ENCODE data around the gene MTTP.

GRCh38 chr4:99649778-99650177 is 75.2 kb downstream of the MTTP start:
- no peak for TF ChIP-seq EZH2 (IDR thresholded peaks at IDR 0.05; ENCODE audit: borderline replicate concordance, low read length)
- TF ChIP-seq, protein P1, sequence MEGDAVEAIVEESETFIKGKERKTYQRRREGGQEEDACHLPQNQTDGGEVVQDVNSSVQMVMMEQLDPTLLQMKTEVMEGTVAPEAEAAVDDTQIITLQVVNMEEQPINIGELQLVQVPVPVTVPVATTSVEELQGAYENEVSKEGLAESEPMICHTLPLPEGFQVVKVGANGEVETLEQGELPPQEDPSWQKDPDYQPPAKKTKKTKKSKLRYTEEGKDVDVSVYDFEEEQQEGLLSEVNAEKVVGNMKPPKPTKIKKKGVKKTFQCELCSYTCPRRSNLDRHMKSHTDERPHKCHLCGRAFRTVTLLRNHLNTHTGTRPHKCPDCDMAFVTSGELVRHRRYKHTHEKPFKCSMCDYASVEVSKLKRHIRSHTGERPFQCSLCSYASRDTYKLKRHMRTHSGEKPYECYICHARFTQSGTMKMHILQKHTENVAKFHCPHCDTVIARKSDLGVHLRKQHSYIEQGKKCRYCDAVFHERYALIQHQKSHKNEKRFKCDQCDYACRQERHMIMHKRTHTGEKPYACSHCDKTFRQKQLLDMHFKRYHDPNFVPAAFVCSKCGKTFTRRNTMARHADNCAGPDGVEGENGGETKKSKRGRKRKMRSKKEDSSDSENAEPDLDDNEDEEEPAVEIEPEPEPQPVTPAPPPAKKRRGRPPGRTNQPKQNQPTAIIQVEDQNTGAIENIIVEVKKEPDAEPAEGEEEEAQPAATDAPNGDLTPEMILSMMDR (IDR thresholded peaks at IDR 0.05; ENCODE audit: low read length): no peak

Measured in OCI-LY1 (cell line).